Measurements from ENCODE around the gene WFDC6. TPM values are rescaled to one million over a fixed set of nuclear protein-coding genes. Genes with fewer than 3 reads are reported as not detected.
"Not testable (repeated sequence)": the region's sequence is repeated elsewhere in the genome, so short reads cannot be mapped to it uniquely, and the experiment has no call there.

WFDC6 gene
- not detected for total RNA-seq

- Mint-ChIP-seq H3K27ac (no peak within 1 kb of the TSS), H3K27me3 (peaks cover 25% of the 10 kb centered on the region), H3K4me1 (no peaks in the 10 kb centered on the region), H3K36me3 (ENCODE audit: low read depth) (no peaks in the 10 kb centered on the region), H3K9me3 (no peaks in the 10 kb centered on the region), H3K4me3 (no peak within 1 kb of the TSS)
- ATAC-seq (replicated peaks) = no peak
Observed at GRCh38 chr20:45539382-45539781, at the start of gene WFDC6. Gene WFDC6, minus strand, starts transcription at chr20:45539482. Its CDS starts 75 bp downstream, at chr20:45539407.

- H3K9me3 Mint-ChIP-seq = no peaks in the 10 kb centered on the region
- H3K4me3 Mint-ChIP-seq = no peak overlapping the region
- H3K27me3 Mint-ChIP-seq = peaks cover 25% of the 10 kb centered on the region
- no peak for ATAC-seq (replicated peaks)
- H3K36me3 Mint-ChIP-seq (ENCODE audit: low read depth) = no peaks in the 10 kb centered on the region
- no peak overlapping the region for H3K27ac Mint-ChIP-seq
- no peaks in the 10 kb centered on the region for H3K4me1 Mint-ChIP-seq
Observed at GRCh38 chr20:45588800-45589199, 49.5 kb upstream of the WFDC6 start.

GRCh38 chr20:45585986-45586385, 46.7 kb upstream of the WFDC6 start:
- not testable (repeated sequence) for ATAC-seq (replicated peaks); H3K4me3 Mint-ChIP-seq; H3K9me3 Mint-ChIP-seq; H3K36me3 Mint-ChIP-seq (ENCODE audit: low read depth); H3K4me1 Mint-ChIP-seq; H3K27ac Mint-ChIP-seq
- peaks cover 18% of the 10 kb centered on the region for H3K27me3 Mint-ChIP-seq

- H3K27me3 Mint-ChIP-seq = peaks cover 25% of the 10 kb centered on the region
- H3K9me3 Mint-ChIP-seq; H3K36me3 Mint-ChIP-seq (ENCODE audit: low read depth); H3K4me1 Mint-ChIP-seq; H3K4me3 Mint-ChIP-seq; H3K27ac Mint-ChIP-seq; ATAC-seq (replicated peaks): not testable (repeated sequence)
Observed at GRCh38 chr20:45584294-45584693, 45.0 kb upstream of the WFDC6 start.

- Mint-ChIP-seq H3K4me3 (no peak overlapping the region), H3K4me1 (no peaks in the 10 kb centered on the region), H3K9me3 (no peaks in the 10 kb centered on the region), H3K27ac (no peak overlapping the region), H3K27me3 (peaks cover 23% of the 10 kb centered on the region), H3K36me3 (ENCODE audit: low read depth) (no peaks in the 10 kb centered on the region)
- no peak for ATAC-seq (replicated peaks)
Observed at GRCh38 chr20:45583502-45583901, 44.2 kb upstream of the WFDC6 start.

- Mint-ChIP-seq H3K27ac (no peak overlapping the region), H3K4me1 (no peaks in the 10 kb centered on the region), H3K36me3 (ENCODE audit: low read depth) (no peaks in the 10 kb centered on the region), H3K4me3 (no peak overlapping the region), H3K9me3 (no peaks in the 10 kb centered on the region), H3K27me3 (peaks cover 23% of the 10 kb centered on the region)
- no peak for ATAC-seq (replicated peaks)
Observed at GRCh38 chr20:45581702-45582101, 42.4 kb upstream of the WFDC6 start.

GRCh38 chr20:45579184-45579583, 39.9 kb upstream of the WFDC6 start, which contains the start of gene WFDC8:
Gene WFDC8, minus strand, starts transcription at chr20:45579284. Its CDS starts 37 bp downstream, at chr20:45579247.
- H3K4me1 Mint-ChIP-seq = no peaks in the 10 kb centered on the region
- no peak for ATAC-seq (replicated peaks)
- H3K9me3 Mint-ChIP-seq = no peaks in the 10 kb centered on the region
- no peaks in the 10 kb centered on the region for H3K36me3 Mint-ChIP-seq (ENCODE audit: low read depth)
- no peak within 1 kb of the TSS for H3K4me3 Mint-ChIP-seq
- H3K27ac Mint-ChIP-seq = no peak within 1 kb of the TSS
- peaks cover 24% of the 10 kb centered on the region for H3K27me3 Mint-ChIP-seq

- H3K36me3 Mint-ChIP-seq (ENCODE audit: low read depth) = no peaks in the 10 kb centered on the region
- no peaks in the 10 kb centered on the region for H3K4me1 Mint-ChIP-seq
- H3K4me3 Mint-ChIP-seq = no peak overlapping the region
- no peak overlapping the region for H3K27ac Mint-ChIP-seq
- no peaks in the 10 kb centered on the region for H3K9me3 Mint-ChIP-seq
- peaks cover 29% of the 10 kb centered on the region for H3K27me3 Mint-ChIP-seq
- ATAC-seq (replicated peaks) = no peak
Observed at GRCh38 chr20:45578231-45578630, 38.9 kb upstream of the WFDC6 start.

- H3K27me3 Mint-ChIP-seq = peaks cover 31% of the 10 kb centered on the region
- H3K4me1 Mint-ChIP-seq = no peaks in the 10 kb centered on the region
- no peak for ATAC-seq (replicated peaks)
- no peaks in the 10 kb centered on the region for H3K9me3 Mint-ChIP-seq
- H3K4me3 Mint-ChIP-seq = no peak overlapping the region
- H3K27ac Mint-ChIP-seq = no peak overlapping the region
- H3K36me3 Mint-ChIP-seq (ENCODE audit: low read depth) = no peaks in the 10 kb centered on the region
Observed at GRCh38 chr20:45576995-45577394, 37.7 kb upstream of the WFDC6 start.

GRCh38 chr20:45575931-45576330, 36.6 kb upstream of the WFDC6 start:
- Mint-ChIP-seq H3K27ac (no peak overlapping the region), H3K9me3 (no peaks in the 10 kb centered on the region), H3K36me3 (ENCODE audit: low read depth) (no peaks in the 10 kb centered on the region), H3K27me3 (peaks cover 30% of the 10 kb centered on the region), H3K4me3 (no peak overlapping the region), H3K4me1 (no peaks in the 10 kb centered on the region)
- ATAC-seq (replicated peaks) = no peak

- ATAC-seq (replicated peaks); H3K4me3 Mint-ChIP-seq; H3K36me3 Mint-ChIP-seq (ENCODE audit: low read depth); H3K27ac Mint-ChIP-seq; H3K9me3 Mint-ChIP-seq; H3K4me1 Mint-ChIP-seq: not testable (repeated sequence)
- peaks cover 20% of the 10 kb centered on the region for H3K27me3 Mint-ChIP-seq
Observed at GRCh38 chr20:45569650-45570049, 30.4 kb upstream of the WFDC6 start.

- H3K4me3 Mint-ChIP-seq = no peak overlapping the region
Observed at GRCh38 chr20:45564760-45565276, 25.5 kb upstream of the WFDC6 start.

GRCh38 chr20:45555198-45555597, 15.9 kb upstream of the WFDC6 start:
- H3K27me3 Mint-ChIP-seq = peaks cover 35% of the 10 kb centered on the region

More at GRCh38 chr20:45564760-45565276, 25.5 kb upstream of the WFDC6 start:
- no peak for ATAC-seq (replicated peaks)
- no peak overlapping the region for H3K27ac Mint-ChIP-seq
- H3K27me3 Mint-ChIP-seq = peaks cover 32% of the 10 kb centered on the region
- H3K4me1 Mint-ChIP-seq = no peaks in the 10 kb centered on the region
- H3K36me3 Mint-ChIP-seq (ENCODE audit: low read depth) = no peaks in the 10 kb centered on the region
- H3K9me3 Mint-ChIP-seq = peaks cover 3% of the 10 kb centered on the region

GRCh38 chr20:45552456-45552855, 13.2 kb upstream of the WFDC6 start:
- no peaks in the 10 kb centered on the region for H3K4me1 Mint-ChIP-seq
- H3K27me3 Mint-ChIP-seq = peaks cover 31% of the 10 kb centered on the region
- ATAC-seq (replicated peaks) = no peak
- H3K36me3 Mint-ChIP-seq (ENCODE audit: low read depth) = no peaks in the 10 kb centered on the region
- no peak overlapping the region for H3K27ac Mint-ChIP-seq
- no peak overlapping the region for H3K4me3 Mint-ChIP-seq
- H3K9me3 Mint-ChIP-seq = no peaks in the 10 kb centered on the region

More at GRCh38 chr20:45555198-45555597, 15.9 kb upstream of the WFDC6 start:
- no peaks in the 10 kb centered on the region for H3K36me3 Mint-ChIP-seq (ENCODE audit: low read depth)
- H3K4me3 Mint-ChIP-seq = no peak overlapping the region
- ATAC-seq (replicated peaks) = no peak
- no peaks in the 10 kb centered on the region for H3K9me3 Mint-ChIP-seq
- H3K27ac Mint-ChIP-seq = no peak overlapping the region
- no peaks in the 10 kb centered on the region for H3K4me1 Mint-ChIP-seq

GRCh38 chr20:45550765-45551164, 11.5 kb upstream of the WFDC6 start:
- no peaks in the 10 kb centered on the region for H3K9me3 Mint-ChIP-seq
- no peak overlapping the region for H3K27ac Mint-ChIP-seq
- H3K36me3 Mint-ChIP-seq (ENCODE audit: low read depth) = no peaks in the 10 kb centered on the region
- no peak for ATAC-seq (replicated peaks)
- peaks cover 24% of the 10 kb centered on the region for H3K27me3 Mint-ChIP-seq
- no peak overlapping the region for H3K4me3 Mint-ChIP-seq
- H3K4me1 Mint-ChIP-seq = no peaks in the 10 kb centered on the region

GRCh38 chr20:45548410-45548809, 9.1 kb upstream of the WFDC6 start:
- Mint-ChIP-seq H3K4me3 (no peak overlapping the region), H3K27me3 (peaks cover 31% of the 10 kb centered on the region), H3K4me1 (no peaks in the 10 kb centered on the region), H3K9me3 (no peaks in the 10 kb centered on the region), H3K36me3 (ENCODE audit: low read depth) (no peaks in the 10 kb centered on the region), H3K27ac (no peak overlapping the region)
- ATAC-seq (replicated peaks) = no peak

All from activated T-helper 17 cell treated with anti-CD3 and anti-CD28 coated beads, Interleukin-2, amount 50 U/mL, for 72 hours (primary cell).